Measurements from ENCODE around the gene TXNDC2. TPM values are rescaled to one million over a fixed set of nuclear protein-coding genes. Genes with fewer than 3 reads are reported as not detected.

Gene TXNDC2
- total and polyA plus RNA-seq, 4 donors: under 0.01 to 0.09 TPM; not detected in 2

DNA sequence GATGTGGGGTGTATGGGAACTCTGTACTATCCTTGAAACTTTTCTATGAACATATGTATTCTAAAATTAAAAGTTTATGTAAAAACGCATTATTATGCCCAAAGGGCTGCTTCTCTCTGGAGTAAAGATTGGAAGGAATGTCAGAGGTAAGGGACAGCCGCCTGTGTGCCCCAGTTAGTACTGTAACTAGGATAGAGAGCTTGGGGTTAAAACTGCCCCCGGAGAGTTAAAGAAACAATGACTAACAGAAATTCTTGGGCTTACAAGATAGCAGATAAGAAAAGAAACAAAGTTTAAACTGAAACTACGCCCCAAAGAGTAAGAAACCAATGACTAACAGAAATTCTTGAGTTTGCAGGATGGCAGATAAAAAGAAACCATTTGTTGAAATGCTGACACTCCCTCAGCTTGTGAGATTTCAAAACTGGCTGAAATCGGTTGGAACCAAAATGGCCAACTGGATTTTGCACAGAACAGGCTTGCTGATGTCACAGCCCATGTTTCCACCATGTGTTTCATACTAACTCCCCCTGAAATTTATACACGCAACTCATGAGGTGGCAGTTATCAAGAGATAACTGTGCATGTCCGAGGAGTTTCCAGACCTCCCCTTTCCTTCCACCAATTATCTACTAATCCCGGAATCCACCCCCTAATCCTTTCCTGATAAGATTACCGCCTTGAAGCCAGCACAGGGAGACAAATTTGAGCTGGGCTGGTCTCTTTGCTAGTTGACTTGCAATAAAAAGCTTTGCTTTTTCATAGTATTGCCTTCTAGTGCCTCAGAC, 8.7 kb upstream of the TXNDC2 start:
- Histone ChIP-seq H3K9ac (ENCODE audit: low read depth in 1 of 2, low read length in 2 of 2) (peak overlapping the region in 1 of 2 donors; percentile 31), H3K4me3 (ENCODE audit: low read depth in 1 of 3, low read length in 3 of 3) (no peak overlapping the region), H3K4me1 (ENCODE audit: control insufficient read depth in 4 of 4, insufficient read depth in 4 of 4, low read length in 3 of 4) (no peaks in the 10 kb centered on the region), H3K27ac (ENCODE audit: low read depth in 1 of 2, low read length in 2 of 2) (peak overlapping the region; percentile 12 to 37), H3K9me3 (ENCODE audit: control insufficient read depth in 4 of 4, low read length in 3 of 4) (no peaks in the 10 kb centered on the region), H3K36me3 (ENCODE audit: control insufficient read depth in 4 of 4, insufficient read depth in 3 of 4, low read depth in 1 of 4, low read length in 3 of 4) (no peaks in the 10 kb centered on the region), H3K27me3 (ENCODE audit: control insufficient read depth in 4 of 4, insufficient read depth in 4 of 4, low read length in 3 of 4) (no peaks in the 10 kb centered on the region)
- DNase-seq (ENCODE audit: low spot score): no peak
- no peak for TF ChIP-seq JUND (IDR thresholded peaks at IDR 0.05)
- no peak for TF ChIP-seq FOXA1 (IDR thresholded peaks at IDR 0.05)
- TF ChIP-seq, protein P1, sequence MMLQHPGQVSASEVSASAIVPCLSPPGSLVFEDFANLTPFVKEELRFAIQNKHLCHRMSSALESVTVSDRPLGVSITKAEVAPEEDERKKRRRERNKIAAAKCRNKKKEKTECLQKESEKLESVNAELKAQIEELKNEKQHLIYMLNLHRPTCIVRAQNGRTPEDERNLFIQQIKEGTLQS (IDR thresholded peaks at IDR 0.05): no peak
- TF ChIP-seq TAF1 (conservative IDR thresholded peaks at IDR 0.05): no peak
- no peak for TF ChIP-seq GABPA (IDR thresholded peaks at IDR 0.05 in 1 of 2, conservative IDR thresholded peaks at IDR 0.05 in 1 of 2)
- peak in 1 of 2 donors; percentile 23 for TF ChIP-seq RAD21 (IDR thresholded peaks at IDR 0.05)
- no peak for TF ChIP-seq NR2F2 (IDR thresholded peaks at IDR 0.05)
- TF ChIP-seq, protein P2, sequence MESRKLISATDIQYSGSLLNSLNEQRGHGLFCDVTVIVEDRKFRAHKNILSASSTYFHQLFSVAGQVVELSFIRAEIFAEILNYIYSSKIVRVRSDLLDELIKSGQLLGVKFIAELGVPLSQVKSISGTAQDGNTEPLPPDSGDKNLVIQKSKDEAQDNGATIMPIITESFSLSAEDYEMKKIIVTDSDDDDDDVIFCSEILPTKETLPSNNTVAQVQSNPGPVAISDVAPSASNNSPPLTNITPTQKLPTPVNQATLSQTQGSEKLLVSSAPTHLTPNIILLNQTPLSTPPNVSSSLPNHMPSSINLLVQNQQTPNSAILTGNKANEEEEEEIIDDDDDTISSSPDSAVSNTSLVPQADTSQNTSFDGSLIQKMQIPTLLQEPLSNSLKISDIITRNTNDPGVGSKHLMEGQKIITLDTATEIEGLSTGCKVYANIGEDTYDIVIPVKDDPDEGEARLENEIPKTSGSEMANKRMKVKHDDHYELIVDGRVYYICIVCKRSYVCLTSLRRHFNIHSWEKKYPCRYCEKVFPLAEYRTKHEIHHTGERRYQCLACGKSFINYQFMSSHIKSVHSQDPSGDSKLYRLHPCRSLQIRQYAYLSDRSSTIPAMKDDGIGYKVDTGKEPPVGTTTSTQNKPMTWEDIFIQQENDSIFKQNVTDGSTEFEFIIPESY (IDR thresholded peaks at IDR 0.05): no peak
- peak; percentile 62 for TF ChIP-seq YY1 (IDR thresholded peaks at IDR 0.05)
- TF ChIP-seq, protein P3, sequence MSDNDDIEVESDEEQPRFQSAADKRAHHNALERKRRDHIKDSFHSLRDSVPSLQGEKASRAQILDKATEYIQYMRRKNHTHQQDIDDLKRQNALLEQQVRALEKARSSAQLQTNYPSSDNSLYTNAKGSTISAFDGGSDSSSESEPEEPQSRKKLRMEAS (IDR thresholded peaks at IDR 0.05): peak; percentile 16
- TF ChIP-seq, protein P4, sequence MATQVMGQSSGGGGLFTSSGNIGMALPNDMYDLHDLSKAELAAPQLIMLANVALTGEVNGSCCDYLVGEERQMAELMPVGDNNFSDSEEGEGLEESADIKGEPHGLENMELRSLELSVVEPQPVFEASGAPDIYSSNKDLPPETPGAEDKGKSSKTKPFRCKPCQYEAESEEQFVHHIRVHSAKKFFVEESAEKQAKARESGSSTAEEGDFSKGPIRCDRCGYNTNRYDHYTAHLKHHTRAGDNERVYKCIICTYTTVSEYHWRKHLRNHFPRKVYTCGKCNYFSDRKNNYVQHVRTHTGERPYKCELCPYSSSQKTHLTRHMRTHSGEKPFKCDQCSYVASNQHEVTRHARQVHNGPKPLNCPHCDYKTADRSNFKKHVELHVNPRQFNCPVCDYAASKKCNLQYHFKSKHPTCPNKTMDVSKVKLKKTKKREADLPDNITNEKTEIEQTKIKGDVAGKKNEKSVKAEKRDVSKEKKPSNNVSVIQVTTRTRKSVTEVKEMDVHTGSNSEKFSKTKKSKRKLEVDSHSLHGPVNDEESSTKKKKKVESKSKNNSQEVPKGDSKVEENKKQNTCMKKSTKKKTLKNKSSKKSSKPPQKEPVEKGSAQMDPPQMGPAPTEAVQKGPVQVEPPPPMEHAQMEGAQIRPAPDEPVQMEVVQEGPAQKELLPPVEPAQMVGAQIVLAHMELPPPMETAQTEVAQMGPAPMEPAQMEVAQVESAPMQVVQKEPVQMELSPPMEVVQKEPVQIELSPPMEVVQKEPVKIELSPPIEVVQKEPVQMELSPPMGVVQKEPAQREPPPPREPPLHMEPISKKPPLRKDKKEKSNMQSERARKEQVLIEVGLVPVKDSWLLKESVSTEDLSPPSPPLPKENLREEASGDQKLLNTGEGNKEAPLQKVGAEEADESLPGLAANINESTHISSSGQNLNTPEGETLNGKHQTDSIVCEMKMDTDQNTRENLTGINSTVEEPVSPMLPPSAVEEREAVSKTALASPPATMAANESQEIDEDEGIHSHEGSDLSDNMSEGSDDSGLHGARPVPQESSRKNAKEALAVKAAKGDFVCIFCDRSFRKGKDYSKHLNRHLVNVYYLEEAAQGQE (IDR thresholded peaks at IDR 0.05): no peak
- no peak for TF ChIP-seq HNF4G (IDR thresholded peaks at IDR 0.05)
- TF ChIP-seq SP1 (IDR thresholded peaks at IDR 0.05): peak; percentile 14
- TF ChIP-seq FOXA2 (IDR thresholded peaks at IDR 0.05): no peak
- TF ChIP-seq, protein P5, sequence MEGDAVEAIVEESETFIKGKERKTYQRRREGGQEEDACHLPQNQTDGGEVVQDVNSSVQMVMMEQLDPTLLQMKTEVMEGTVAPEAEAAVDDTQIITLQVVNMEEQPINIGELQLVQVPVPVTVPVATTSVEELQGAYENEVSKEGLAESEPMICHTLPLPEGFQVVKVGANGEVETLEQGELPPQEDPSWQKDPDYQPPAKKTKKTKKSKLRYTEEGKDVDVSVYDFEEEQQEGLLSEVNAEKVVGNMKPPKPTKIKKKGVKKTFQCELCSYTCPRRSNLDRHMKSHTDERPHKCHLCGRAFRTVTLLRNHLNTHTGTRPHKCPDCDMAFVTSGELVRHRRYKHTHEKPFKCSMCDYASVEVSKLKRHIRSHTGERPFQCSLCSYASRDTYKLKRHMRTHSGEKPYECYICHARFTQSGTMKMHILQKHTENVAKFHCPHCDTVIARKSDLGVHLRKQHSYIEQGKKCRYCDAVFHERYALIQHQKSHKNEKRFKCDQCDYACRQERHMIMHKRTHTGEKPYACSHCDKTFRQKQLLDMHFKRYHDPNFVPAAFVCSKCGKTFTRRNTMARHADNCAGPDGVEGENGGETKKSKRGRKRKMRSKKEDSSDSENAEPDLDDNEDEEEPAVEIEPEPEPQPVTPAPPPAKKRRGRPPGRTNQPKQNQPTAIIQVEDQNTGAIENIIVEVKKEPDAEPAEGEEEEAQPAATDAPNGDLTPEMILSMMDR (IDR thresholded peaks at IDR 0.05; ENCODE audit: low read depth, low read length, missing input control): no peak
- TF ChIP-seq HNF4A (conservative IDR thresholded peaks at IDR 0.05): no peak
- no peak for TF ChIP-seq EGR1 (IDR thresholded peaks at IDR 0.05; ENCODE audit: low read depth in 2 of 2)
- no peak for TF ChIP-seq RXRA (IDR thresholded peaks at IDR 0.05)
- WGBS: 38% methylated on average over 9 of the region's 9 CpGs

All from liver (tissue), 9 donors.